PC-3 (cell line): ENCODE measurements around the gene PLPP3.

ENCODE experiments used
- CTCF ChIP-seq: fragments of 300-600 bp; sonication (generic); conservative IDR thresholded peaks from 2 replicates; pipeline ENCODE4 v1.5.1; 2017; ENCODE audit warnings: antibody characterized with exemption, low read depth, mild to moderate bottlenecking, low read length
- EZH2 ChIP-seq: fragments of 300-600 bp; sonication (generic); IDR thresholded peaks from one replicate; pipeline ENCODE4 v1.6.1; 2017; ENCODE audit warnings: antibody characterized with exemption, mild to moderate bottlenecking, low read length; ENCODE audit not compliant: unreplicated experiment
- EZH2phosphoT487 ChIP-seq: fragments of 300-600 bp; sonication (generic); IDR thresholded peaks from 2 replicates; pipeline ENCODE4 v1.6.1; 2018; ENCODE audit warnings: mild to moderate bottlenecking, antibody characterized with exemption, low read length, borderline replicate concordance

- TF ChIP-seq CTCF = no peak
- TF ChIP-seq EZH2 = no peak
- TF ChIP-seq EZH2phosphoT487 = no peak
These were observed 129.2 kb downstream of the PLPP3 start for GRCh38 chr1:56450004-56450666.
